Measurements from ENCODE around the gene OTP. TPM values are rescaled to one million over a fixed set of nuclear protein-coding genes. Genes with fewer than 3 reads are reported as not detected.

Gene OTP
- total and polyA plus RNA-seq, 4 donors, result not detected

DNA sequence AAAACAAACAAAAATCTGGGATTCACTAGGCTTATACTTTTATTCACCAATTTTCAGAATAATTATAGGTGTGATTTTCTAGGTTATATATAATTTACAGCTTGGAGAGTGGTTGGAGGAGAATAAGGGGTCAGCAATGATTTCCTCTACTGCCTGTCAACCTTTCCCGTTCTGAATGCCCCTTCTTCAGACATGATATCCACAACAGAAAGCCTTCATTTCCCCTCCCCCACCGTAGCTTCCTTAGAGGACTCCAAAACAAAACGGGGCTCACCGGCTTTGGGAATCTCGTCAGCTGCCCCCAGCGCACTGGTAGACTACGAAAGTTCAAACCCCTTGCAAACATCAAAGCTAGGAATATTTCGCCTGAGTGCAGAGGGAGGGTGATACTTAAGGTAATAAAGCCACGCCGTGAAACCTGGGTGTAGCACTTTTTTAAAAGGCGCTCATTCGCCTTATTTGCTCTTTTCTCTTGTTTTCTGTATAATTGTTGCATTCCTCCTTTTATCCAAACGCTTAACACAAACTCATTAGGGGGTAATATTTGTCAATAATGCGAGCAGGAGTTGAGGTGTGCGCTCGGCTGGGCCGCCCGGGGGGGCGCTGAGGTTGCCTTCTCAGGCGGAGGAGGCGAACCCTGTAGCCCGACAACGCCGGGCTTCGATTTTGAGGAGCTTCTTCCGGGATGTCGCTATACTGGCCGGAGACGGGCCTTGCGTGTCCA lies 2.4 kb downstream of the OTP start:
- no peak for TF ChIP-seq FOXA2 (IDR thresholded peaks at IDR 0.05)
- TF ChIP-seq SP1 (IDR thresholded peaks at IDR 0.05), result no peak
- no peak for TF ChIP-seq JUND (IDR thresholded peaks at IDR 0.05)
- TF ChIP-seq EGR1 (IDR thresholded peaks at IDR 0.05; ENCODE audit: low read depth in 2 of 2), result no peak
- no peak for TF ChIP-seq FOXA1 (IDR thresholded peaks at IDR 0.05)
- TF ChIP-seq HNF4G (IDR thresholded peaks at IDR 0.05), result no peak
- TF ChIP-seq, protein P1, sequence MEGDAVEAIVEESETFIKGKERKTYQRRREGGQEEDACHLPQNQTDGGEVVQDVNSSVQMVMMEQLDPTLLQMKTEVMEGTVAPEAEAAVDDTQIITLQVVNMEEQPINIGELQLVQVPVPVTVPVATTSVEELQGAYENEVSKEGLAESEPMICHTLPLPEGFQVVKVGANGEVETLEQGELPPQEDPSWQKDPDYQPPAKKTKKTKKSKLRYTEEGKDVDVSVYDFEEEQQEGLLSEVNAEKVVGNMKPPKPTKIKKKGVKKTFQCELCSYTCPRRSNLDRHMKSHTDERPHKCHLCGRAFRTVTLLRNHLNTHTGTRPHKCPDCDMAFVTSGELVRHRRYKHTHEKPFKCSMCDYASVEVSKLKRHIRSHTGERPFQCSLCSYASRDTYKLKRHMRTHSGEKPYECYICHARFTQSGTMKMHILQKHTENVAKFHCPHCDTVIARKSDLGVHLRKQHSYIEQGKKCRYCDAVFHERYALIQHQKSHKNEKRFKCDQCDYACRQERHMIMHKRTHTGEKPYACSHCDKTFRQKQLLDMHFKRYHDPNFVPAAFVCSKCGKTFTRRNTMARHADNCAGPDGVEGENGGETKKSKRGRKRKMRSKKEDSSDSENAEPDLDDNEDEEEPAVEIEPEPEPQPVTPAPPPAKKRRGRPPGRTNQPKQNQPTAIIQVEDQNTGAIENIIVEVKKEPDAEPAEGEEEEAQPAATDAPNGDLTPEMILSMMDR (IDR thresholded peaks at IDR 0.05; ENCODE audit: low read depth, low read length, missing input control), result no peak
- TF ChIP-seq, protein P2, sequence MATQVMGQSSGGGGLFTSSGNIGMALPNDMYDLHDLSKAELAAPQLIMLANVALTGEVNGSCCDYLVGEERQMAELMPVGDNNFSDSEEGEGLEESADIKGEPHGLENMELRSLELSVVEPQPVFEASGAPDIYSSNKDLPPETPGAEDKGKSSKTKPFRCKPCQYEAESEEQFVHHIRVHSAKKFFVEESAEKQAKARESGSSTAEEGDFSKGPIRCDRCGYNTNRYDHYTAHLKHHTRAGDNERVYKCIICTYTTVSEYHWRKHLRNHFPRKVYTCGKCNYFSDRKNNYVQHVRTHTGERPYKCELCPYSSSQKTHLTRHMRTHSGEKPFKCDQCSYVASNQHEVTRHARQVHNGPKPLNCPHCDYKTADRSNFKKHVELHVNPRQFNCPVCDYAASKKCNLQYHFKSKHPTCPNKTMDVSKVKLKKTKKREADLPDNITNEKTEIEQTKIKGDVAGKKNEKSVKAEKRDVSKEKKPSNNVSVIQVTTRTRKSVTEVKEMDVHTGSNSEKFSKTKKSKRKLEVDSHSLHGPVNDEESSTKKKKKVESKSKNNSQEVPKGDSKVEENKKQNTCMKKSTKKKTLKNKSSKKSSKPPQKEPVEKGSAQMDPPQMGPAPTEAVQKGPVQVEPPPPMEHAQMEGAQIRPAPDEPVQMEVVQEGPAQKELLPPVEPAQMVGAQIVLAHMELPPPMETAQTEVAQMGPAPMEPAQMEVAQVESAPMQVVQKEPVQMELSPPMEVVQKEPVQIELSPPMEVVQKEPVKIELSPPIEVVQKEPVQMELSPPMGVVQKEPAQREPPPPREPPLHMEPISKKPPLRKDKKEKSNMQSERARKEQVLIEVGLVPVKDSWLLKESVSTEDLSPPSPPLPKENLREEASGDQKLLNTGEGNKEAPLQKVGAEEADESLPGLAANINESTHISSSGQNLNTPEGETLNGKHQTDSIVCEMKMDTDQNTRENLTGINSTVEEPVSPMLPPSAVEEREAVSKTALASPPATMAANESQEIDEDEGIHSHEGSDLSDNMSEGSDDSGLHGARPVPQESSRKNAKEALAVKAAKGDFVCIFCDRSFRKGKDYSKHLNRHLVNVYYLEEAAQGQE (IDR thresholded peaks at IDR 0.05), result no peak
- TF ChIP-seq RXRA (IDR thresholded peaks at IDR 0.05), result no peak
- TF ChIP-seq, protein P3, sequence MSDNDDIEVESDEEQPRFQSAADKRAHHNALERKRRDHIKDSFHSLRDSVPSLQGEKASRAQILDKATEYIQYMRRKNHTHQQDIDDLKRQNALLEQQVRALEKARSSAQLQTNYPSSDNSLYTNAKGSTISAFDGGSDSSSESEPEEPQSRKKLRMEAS (IDR thresholded peaks at IDR 0.05), result no peak
- TF ChIP-seq TAF1 (conservative IDR thresholded peaks at IDR 0.05), result no peak
- H3K4me3 ChIP-seq (ENCODE audit: low read depth in 1 of 3, low read length in 3 of 3), result no peak overlapping the region
- peaks cover 8 to 56% (median 36%) of the 10 kb centered on the region in 4 donors for H3K27me3 ChIP-seq (ENCODE audit: control insufficient read depth in 4 of 4, insufficient read depth in 4 of 4, low read length in 3 of 4)
- no peak overlapping the region for H3K27ac ChIP-seq (ENCODE audit: low read depth in 1 of 2, low read length in 2 of 2)
- H3K9me3 ChIP-seq (ENCODE audit: control insufficient read depth in 4 of 4, low read length in 3 of 4), result peaks cover 0 to 29% (median 3%) of the 10 kb centered on the region in 4 donors
- DNase-seq (ENCODE audit: low spot score), result no peak
- no peaks in the 10 kb centered on the region for H3K36me3 ChIP-seq (ENCODE audit: control insufficient read depth in 4 of 4, insufficient read depth in 3 of 4, low read depth in 1 of 4, low read length in 3 of 4)
- H3K9ac ChIP-seq (ENCODE audit: low read depth in 1 of 2, low read length in 2 of 2), result no peak overlapping the region
- peaks cover 3 to 17% (median 9%) of the 10 kb centered on the region in 4 donors for H3K4me1 ChIP-seq (ENCODE audit: control insufficient read depth in 4 of 4, insufficient read depth in 4 of 4, low read length in 3 of 4)
- 14% methylated on average over 30 of the region's 30 CpGs for WGBS

DNA sequence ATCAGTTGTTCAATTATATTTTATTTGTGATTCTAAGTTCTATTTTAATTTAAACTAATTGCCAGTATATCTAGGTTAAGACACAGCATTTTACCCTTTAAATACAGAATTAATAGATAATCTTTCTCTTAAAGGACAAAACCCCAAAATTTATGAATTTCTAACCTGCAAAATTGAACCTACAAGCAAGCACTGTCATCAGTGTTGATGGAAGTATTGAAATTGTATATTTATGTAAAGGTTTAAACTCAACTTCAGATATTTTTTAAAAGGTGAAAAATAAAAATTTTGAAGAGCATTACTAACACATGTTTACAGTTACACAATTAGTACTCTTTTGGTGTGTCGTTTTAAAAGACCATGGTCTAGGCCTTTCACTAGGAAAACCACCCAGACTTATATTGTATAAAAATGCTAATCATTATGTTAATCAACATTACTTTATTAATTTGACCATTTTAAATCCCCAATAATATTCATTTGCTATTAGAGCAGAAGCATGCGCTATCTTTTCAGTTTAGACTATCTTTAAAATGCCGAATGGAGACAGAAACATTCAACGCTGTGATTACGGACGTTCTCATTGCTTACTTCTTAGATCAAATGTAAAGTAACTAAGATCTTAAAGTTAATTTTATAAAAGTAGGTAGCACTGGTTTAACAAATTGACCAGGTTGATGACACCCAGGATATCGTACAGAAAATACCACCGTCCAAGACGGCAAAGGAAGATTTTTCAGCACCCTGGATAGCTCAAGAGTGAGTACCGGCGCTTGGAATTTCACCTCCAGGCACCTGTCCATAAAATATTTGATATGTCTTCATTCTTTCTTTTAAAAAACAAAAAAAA lies 3.2 kb downstream of the OTP start:
- WGBS, result 19% methylated on average over 11 of the region's 11 CpGs
- TF ChIP-seq FOXA2 (IDR thresholded peaks at IDR 0.05), result no peak
- no peak for TF ChIP-seq TAF1 (conservative IDR thresholded peaks at IDR 0.05)
- TF ChIP-seq SP1 (IDR thresholded peaks at IDR 0.05), result no peak
- TF ChIP-seq FOXA1 (IDR thresholded peaks at IDR 0.05), result no peak
- TF ChIP-seq YY1 (IDR thresholded peaks at IDR 0.05), result no peak
- TF ChIP-seq HNF4G (IDR thresholded peaks at IDR 0.05), result no peak
- TF ChIP-seq, protein P2 (IDR thresholded peaks at IDR 0.05), result peak; percentile 99
- H3K27ac ChIP-seq (ENCODE audit: low read depth in 1 of 2, low read length in 2 of 2), result no peak overlapping the region
- no peaks in the 10 kb centered on the region for H3K36me3 ChIP-seq (ENCODE audit: control insufficient read depth in 4 of 4, insufficient read depth in 3 of 4, low read depth in 1 of 4, low read length in 3 of 4)
- no peak overlapping the region for H3K9ac ChIP-seq (ENCODE audit: low read depth in 1 of 2, low read length in 2 of 2)
- no peak overlapping the region for H3K4me3 ChIP-seq (ENCODE audit: low read depth in 1 of 3, low read length in 3 of 3)
- no peak for DNase-seq (ENCODE audit: low spot score)
- H3K4me1 ChIP-seq (ENCODE audit: control insufficient read depth in 4 of 4, insufficient read depth in 4 of 4, low read length in 3 of 4), result peaks cover 10 to 20% (median 12%) of the 10 kb centered on the region in 4 donors
- H3K27me3 ChIP-seq (ENCODE audit: control insufficient read depth in 4 of 4, insufficient read depth in 4 of 4, low read length in 3 of 4), result peaks cover 9 to 54% (median 35%) of the 10 kb centered on the region in 4 donors
- peaks cover 0 to 33% (median 3%) of the 10 kb centered on the region in 4 donors for H3K9me3 ChIP-seq (ENCODE audit: control insufficient read depth in 4 of 4, low read length in 3 of 4)
